GM12892 (cell line): Measurements from ENCODE around the gene XIST.

Experiments used
- POLR2A ChIP-seq: IDR thresholded peaks from 2 replicates; pipeline ENCODE4 v1.6.1; 2011; ENCODE audit warnings: low read depth, low read length, control low read depth
- POLR2AphosphoS5 ChIP-seq: IDR thresholded peaks from 2 replicates; pipeline ENCODE4 v1.6.1; 2011; ENCODE audit warnings: low read depth, low read length, control low read depth
- TAF1 ChIP-seq: IDR thresholded peaks from 2 replicates; pipeline ENCODE4 v1.6.1; 2011; ENCODE audit warnings: low read depth, mild to moderate bottlenecking, control low read depth, low read length, borderline replicate concordance

DNA sequence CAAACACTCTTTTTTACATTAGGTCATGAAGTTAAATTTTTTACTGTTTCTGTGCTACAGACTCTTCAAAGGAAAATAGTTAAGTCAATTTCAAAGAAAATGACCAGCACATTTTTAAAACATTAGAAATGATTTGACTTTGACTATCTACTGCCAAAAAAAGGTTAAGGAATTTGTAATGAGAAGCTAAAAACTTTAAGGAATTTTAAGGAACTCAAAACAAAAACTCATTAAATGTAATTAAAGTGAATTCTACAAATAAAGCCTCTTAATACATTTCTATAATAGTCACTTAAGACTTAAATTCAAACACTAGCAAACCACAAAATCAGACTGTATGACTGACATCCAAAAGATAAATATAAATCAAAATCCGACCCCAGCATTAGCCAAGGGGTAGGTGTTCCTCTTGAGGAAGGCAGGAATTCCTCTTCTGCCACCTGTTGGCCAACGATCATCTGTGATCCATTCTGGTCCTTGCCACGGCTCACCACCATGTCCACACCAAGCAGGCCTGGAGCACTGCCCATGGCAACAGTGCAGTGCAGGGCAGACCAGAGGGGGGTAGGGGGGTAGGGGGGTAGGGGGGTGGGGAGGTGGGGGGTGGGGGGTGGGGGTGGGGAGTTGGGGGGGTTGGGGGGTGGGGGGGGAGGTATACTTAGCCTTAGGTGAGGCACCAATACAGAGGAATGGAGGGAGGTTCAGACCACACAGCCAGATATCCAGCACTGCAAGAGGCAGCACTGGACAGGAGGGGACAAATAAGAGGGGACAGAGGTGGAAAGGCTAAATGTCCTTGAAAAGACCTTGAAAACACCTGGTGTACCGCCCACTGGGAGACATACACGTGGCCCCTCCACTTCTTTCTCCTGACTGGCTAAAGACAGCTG, 2.1 kb downstream of the XIST start:
- TF ChIP-seq TAF1 = no peak
- TF ChIP-seq POLR2AphosphoS5 = no peak
- TF ChIP-seq POLR2A = no peak
